ENCODE data around the gene XXYLT1.
"Not testable (repeated sequence)": the region's sequence is repeated elsewhere in the genome, so short reads cannot be mapped to it uniquely, and the experiment has no call there.

XXYLT1 gene

GRCh38 chr3:195204360-195205163 lies 66.4 kb downstream of the XXYLT1 start:
- no peak for DNase-seq

GRCh38 chr3:195203606-195204005 lies 67.4 kb downstream of the XXYLT1 start:
- no peak for DNase-seq

- no peak for DNase-seq
Observed at GRCh38 chr3:195201295-195201694, 69.7 kb downstream of the XXYLT1 start.

- DNase-seq: no peak
Observed at GRCh38 chr3:195200010-195200822, 70.7 kb downstream of the XXYLT1 start.

- DNase-seq: no peak
Observed at GRCh38 chr3:195198426-195199346, 72.3 kb downstream of the XXYLT1 start.

- DNase-seq: no peak
Observed at GRCh38 chr3:195197765-195198425, 73.1 kb downstream of the XXYLT1 start.

GRCh38 chr3:195196266-195196665 lies 74.7 kb downstream of the XXYLT1 start:
- DNase-seq: no peak

- DNase-seq: no peak
Observed at GRCh38 chr3:195195321-195196209, 75.4 kb downstream of the XXYLT1 start.

- DNase-seq: no peak
Observed at GRCh38 chr3:195194559-195195206, 76.3 kb downstream of the XXYLT1 start.

- DNase-seq: no peak
Observed at GRCh38 chr3:195191580-195191979, 79.4 kb downstream of the XXYLT1 start.

- no peak for DNase-seq
Observed at GRCh38 chr3:195189821-195190220, 81.1 kb downstream of the XXYLT1 start.

GRCh38 chr3:195188426-195188927 lies 82.5 kb downstream of the XXYLT1 start:
- no peak for DNase-seq

GRCh38 chr3:195187609-195188425 lies 83.1 kb downstream of the XXYLT1 start:
- no peak for DNase-seq

GRCh38 chr3:195186710-195187047 lies 84.3 kb downstream of the XXYLT1 start:
- DNase-seq: not testable (repeated sequence)

- no peak for DNase-seq
Observed at GRCh38 chr3:195186041-195186709, 84.8 kb downstream of the XXYLT1 start.

- no peak for DNase-seq
Observed at GRCh38 chr3:195185583-195185982, 85.4 kb downstream of the XXYLT1 start.

- no peak for DNase-seq
Observed at GRCh38 chr3:195184716-195185421, 86.1 kb downstream of the XXYLT1 start.

GRCh38 chr3:195183071-195183776 lies 87.7 kb downstream of the XXYLT1 start:
- DNase-seq: no peak
